ENCODE measurements around the gene DIAPH2. TPM values are rescaled to one million over a fixed set of nuclear protein-coding genes. Genes with fewer than 3 reads are reported as not detected.

Gene DIAPH2
- total and polyA plus RNA-seq, 2 of the 13 experiments (the other 11 are each of a cell fraction or from before 2014, with no cell fraction given) = 2.1 to 8.5 TPM

- POLR2A ChIA-PET = no interaction called here
- CTCF ChIA-PET (ENCODE audit: low intra/inter-chr PET ratio, low total read pairs) = no interaction called here
- TF ChIP-seq KDM5A (IDR thresholded peaks at IDR 0.05; ENCODE audit: borderline replicate concordance, low read length) (no peak), MAF1 (CRISPR knock-in tag; IDR thresholded peaks at IDR 0.05; ENCODE audit: borderline replicate concordance) (no peak), ZFP36L2 (CRISPR knock-in tag; IDR thresholded peaks at IDR 0.05) (no peak), ZNF597 (CRISPR knock-in tag; IDR thresholded peaks at IDR 0.05) (no peak), RNF219 (CRISPR knock-in tag; IDR thresholded peaks at IDR 0.05) (no peak), ZFP82 (CRISPR knock-in tag; IDR thresholded peaks at IDR 0.05; ENCODE audit: borderline replicate concordance) (no peak), GMEB2 (CRISPR knock-in tag; IDR thresholded peaks at IDR 0.05; ENCODE audit: low read depth) (no peak), ATM (IDR thresholded peaks at IDR 0.05; ENCODE audit: borderline replicate concordance) (no peak), TEAD2 (CRISPR knock-in tag; IDR thresholded peaks at IDR 0.05) (no peak), ZBTB14 (CRISPR knock-in tag; IDR thresholded peaks at IDR 0.05) (no peak)
- WGBS (ENCODE audit: low lambda C conversion rate) = 100% methylated on average over 2 of the region's 3 CpGs
- H3K79me2 ChIP-seq (ENCODE audit: insufficient read depth, low read length) = no peaks in the 10 kb centered on the region
- H3K36me3 ChIP-seq (replicated peaks in 1 of 2; ENCODE audit: control insufficient read depth in 1 of 2, insufficient read depth in 2 of 2, low read length in 2 of 2) = no peaks in the 10 kb centered on the region
- no peaks in the 10 kb centered on the region for H3K4me1 ChIP-seq (ENCODE audit: insufficient read depth, low read length)
- no peak overlapping the region for H3K27ac ChIP-seq (ENCODE audit: extremely low read length, insufficient read depth, low read length)
- DNase-seq (ENCODE audit: low spot score) (no peak), FAIRE-seq (no peak), ATAC-seq (no peak)
- H2AFZ ChIP-seq (ENCODE audit: low read length) = no peak overlapping the region
- no peak overlapping the region for H3K4me2 ChIP-seq (ENCODE audit: low read depth, low read length)
- no peaks in the 10 kb centered on the region for H3K9me3 ChIP-seq (ENCODE audit: low read length)
- no peaks in the 10 kb centered on the region for H3K27me3 ChIP-seq (ENCODE audit: control insufficient read depth in 1 of 2, insufficient read depth in 2 of 2, low read length in 2 of 2)
- no peak overlapping the region for H3K4me3 ChIP-seq (replicated peaks in 1 of 3; ENCODE audit: insufficient read depth in 1 of 3, low read depth in 2 of 3, low read length in 3 of 3)
- no TSS peak for BruUV-seq (replicated peaks)
- no peak overlapping the region for H3K9ac ChIP-seq (ENCODE audit: insufficient read depth, low read depth, low read length)
- intact Hi-C loops (cut with micrococcal nuclease; ENCODE audit: unreplicated experiment) (no loop called here), in situ Hi-C loops (cut with HindIII; ENCODE audit: extremely low pct_ligation_motif_present, low pct_unique_long_range_greater_than_20kb) (no loop called here)
- no peaks in the 10 kb centered on the region for H4K20me1 ChIP-seq (ENCODE audit: insufficient read depth, low read length)
Observed at GRCh38 chrX:97021680-97022079, 337.0 kb downstream of the DIAPH2 start.

Data from HepG2 (cell line).